GM12878 (cell line): ENCODE data around the gene PCBP4.

Source experiments
- ATF7 ChIP-seq: fragments of 450-650 bp; IDR thresholded peaks from 2 replicates; pipeline ENCODE4 v1.6.1; 2016; ENCODE audit warnings: low read depth, mild to moderate bottlenecking
- CTCF ChIP-seq, 3 experiments: IDR thresholded peaks in 2 of 3; conservative IDR thresholded peaks in 1 of 3; 2 replicates each; pipeline ENCODE4 v1.5.1; 2011; ENCODE audit warnings: low read depth in 3 of 3, low read length in 3 of 3, mild to moderate bottlenecking in 3 of 3, control low read depth in 2 of 3, moderate library complexity in 2 of 3, inconsistent platforms in 1 of 3, mixed read lengths in 1 of 3; ENCODE audit not compliant: control insufficient read depth in 2 of 3, insufficient read depth in 1 of 3; ENCODE audit errors: extremely low read depth in 1 of 3
- ETV6 ChIP-seq, 2 experiments: fragments of 450-650 bp in 1 of 2; IDR thresholded peaks in 1 of 2; conservative IDR thresholded peaks in 1 of 2; 2 replicates each; pipeline ENCODE4 v1.6.1; 2014; ENCODE audit warnings: antibody characterized with exemption in 1 of 2, borderline replicate concordance in 1 of 2, low read depth in 1 of 2, mild to moderate bottlenecking in 1 of 2, moderate library complexity in 1 of 2
- MYC ChIP-seq: IDR thresholded peaks from 2 replicates; pipeline ENCODE4 v1.6.1; 2011; ENCODE audit warnings: mild to moderate bottlenecking, low read length, moderate library complexity, inconsistent platforms; ENCODE audit not compliant: insufficient read depth, insufficient replicate concordance, insufficient read length, severe bottlenecking
- NFIC ChIP-seq: IDR thresholded peaks from 2 replicates; pipeline ENCODE4 v1.6.1; 2012; ENCODE audit warnings: low read depth, mild to moderate bottlenecking, inconsistent platforms, low read length, moderate library complexity
- PKNOX1 ChIP-seq: fragments of 450-650 bp; IDR thresholded peaks from 2 replicates; pipeline ENCODE4 v1.6.1; 2016; ENCODE audit warnings: mild to moderate bottlenecking
- POLR2A ChIP-seq: IDR thresholded peaks from 2 replicates; pipeline ENCODE4 v1.6.1; 2011; ENCODE audit warnings: low read depth, mild to moderate bottlenecking, low read length
- SIN3A ChIP-seq: IDR thresholded peaks from 2 replicates; pipeline ENCODE4 v1.6.1; 2012; ENCODE audit warnings: low read depth, low read length, improper control_type of control experiment
- SMAD5 ChIP-seq: IDR thresholded peaks from 2 replicates; pipeline ENCODE4 v1.6.1; 2016; ENCODE audit warnings: antibody characterized with exemption, low read depth
- TARDBP ChIP-seq: IDR thresholded peaks from 2 replicates; pipeline ENCODE4 v1.6.1; 2016; ENCODE audit warnings: borderline replicate concordance
- TCF3 ChIP-seq: IDR thresholded peaks from 2 replicates; pipeline ENCODE4 v1.6.1; 2012; ENCODE audit warnings: low read depth, mild to moderate bottlenecking, low read length, borderline replicate concordance; ENCODE audit not compliant: insufficient read depth
- USF2 ChIP-seq: IDR thresholded peaks from 2 replicates; pipeline ENCODE4 v1.6.1; 2011; ENCODE audit warnings: low read depth, low read length, improper control_type of control experiment, borderline replicate concordance
- ZBTB33 ChIP-seq: fragments of 450-650 bp; IDR thresholded peaks from 2 replicates; pipeline ENCODE4 v1.6.1; 2017; ENCODE audit warnings: mild to moderate bottlenecking

GRCh38 chr3:51997172-51997571 is 29.9 kb upstream of the PCBP4 start:
- TF ChIP-seq ETV6 (conservative IDR thresholded peaks at IDR 0.05 in 1 of 2, IDR thresholded peaks at IDR 0.05 in 1 of 2; ENCODE audit: borderline replicate concordance in 1 of 2, low read depth in 1 of 2) (no peak), POLR2A (no peak), CTCF (IDR thresholded peaks at IDR 0.05 in 2 of 3, conservative IDR thresholded peaks at IDR 0.05 in 1 of 3; ENCODE audit: control insufficient read depth in 2 of 3, extremely low read depth in 1 of 3, insufficient read depth in 1 of 3, low read depth in 3 of 3, low read length in 3 of 3) (no peak), PKNOX1 (no peak), TARDBP (no peak), MYC (no peak), ZBTB33 (no peak), NFIC (no peak), SIN3A (no peak), ATF7 (no peak), USF2 (no peak), TCF3 (no peak), SMAD5 (no peak)
